Measurements from ENCODE around the gene TAPBP. TPM values are rescaled to one million over a fixed set of nuclear protein-coding genes. Genes with fewer than 3 reads are reported as not detected.

TAPBP gene
- total and polyA plus RNA-seq, 9 of the 15 experiments (the other 6 are each of a cell fraction or from before 2014, with no cell fraction given) = 5.6 to 74.0 (median 22.3) TPM

- TF ChIP-seq VEZF1 (CRISPR knock-in tag; IDR thresholded peaks at IDR 0.05) (peak; percentile 99), PHB (CRISPR knock-in tag; IDR thresholded peaks at IDR 0.05) (peak; percentile 92), ZNF224 (CRISPR knock-in tag; IDR thresholded peaks at IDR 0.05) (no peak), ZNF197 (CRISPR knock-in tag; IDR thresholded peaks at IDR 0.05; ENCODE audit: low read depth) (no peak), POLR2A (conservative IDR thresholded peaks at IDR 0.05) (no peak), GATA2 (CRISPR knock-in tag; IDR thresholded peaks at IDR 0.05) (no peak), ZNF79 (CRISPR knock-in tag; IDR thresholded peaks at IDR 0.05; ENCODE audit: low read depth) (no peak), JUN (IDR thresholded peaks at IDR 0.05; ENCODE audit: borderline replicate concordance, low read depth, low read length) (no peak), JUN (CRISPR knock-in tag; IDR thresholded peaks at IDR 0.05; ENCODE audit: borderline replicate concordance) (no peak), E2F3 (CRISPR knock-in tag; IDR thresholded peaks at IDR 0.05) (0 out of 2 replicates have a peak, but pooled peaks have one; percentile 9), HNRNPUL1 (IDR thresholded peaks at IDR 0.05; ENCODE audit: low read length) (no peak), MYBL2 (IDR thresholded peaks at IDR 0.05; ENCODE audit: low read depth) (no peak), MYBL2 (CRISPR knock-in tag; IDR thresholded peaks at IDR 0.05; ENCODE audit: borderline replicate concordance) (no peak), MXI1 (IDR thresholded peaks at IDR 0.05; ENCODE audit: low read depth, low read length) (no peak; the same call in 1 of the 2 replicates), ZNF143 (CRISPR knock-in tag; IDR thresholded peaks at IDR 0.05) (no peak), SAP30 (IDR thresholded peaks at IDR 0.05; ENCODE audit: borderline replicate concordance, insufficient read depth, low read depth, low read length, poor library complexity, severe bottlenecking) (peak; percentile 15), TRIM24 (IDR thresholded peaks at IDR 0.05) (no peak), TAF1 (IDR thresholded peaks at IDR 0.05; ENCODE audit: control insufficient read depth, extremely low read depth, insufficient read depth, low read length, severe bottlenecking) (no peak), MTA3 (IDR thresholded peaks at IDR 0.05; ENCODE audit: borderline replicate concordance) (no peak), SREBF2 (CRISPR knock-in tag; IDR thresholded peaks at IDR 0.05) (no peak)
- TF ChIP-seq, protein P1, sequence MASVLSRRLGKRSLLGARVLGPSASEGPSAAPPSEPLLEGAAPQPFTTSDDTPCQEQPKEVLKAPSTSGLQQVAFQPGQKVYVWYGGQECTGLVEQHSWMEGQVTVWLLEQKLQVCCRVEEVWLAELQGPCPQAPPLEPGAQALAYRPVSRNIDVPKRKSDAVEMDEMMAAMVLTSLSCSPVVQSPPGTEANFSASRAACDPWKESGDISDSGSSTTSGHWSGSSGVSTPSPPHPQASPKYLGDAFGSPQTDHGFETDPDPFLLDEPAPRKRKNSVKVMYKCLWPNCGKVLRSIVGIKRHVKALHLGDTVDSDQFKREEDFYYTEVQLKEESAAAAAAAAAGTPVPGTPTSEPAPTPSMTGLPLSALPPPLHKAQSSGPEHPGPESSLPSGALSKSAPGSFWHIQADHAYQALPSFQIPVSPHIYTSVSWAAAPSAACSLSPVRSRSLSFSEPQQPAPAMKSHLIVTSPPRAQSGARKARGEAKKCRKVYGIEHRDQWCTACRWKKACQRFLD (CRISPR knock-in tag; IDR thresholded peaks at IDR 0.05) = no peak; the same call in 1 of the 2 replicates
- TF ChIP-seq, protein P2, sequence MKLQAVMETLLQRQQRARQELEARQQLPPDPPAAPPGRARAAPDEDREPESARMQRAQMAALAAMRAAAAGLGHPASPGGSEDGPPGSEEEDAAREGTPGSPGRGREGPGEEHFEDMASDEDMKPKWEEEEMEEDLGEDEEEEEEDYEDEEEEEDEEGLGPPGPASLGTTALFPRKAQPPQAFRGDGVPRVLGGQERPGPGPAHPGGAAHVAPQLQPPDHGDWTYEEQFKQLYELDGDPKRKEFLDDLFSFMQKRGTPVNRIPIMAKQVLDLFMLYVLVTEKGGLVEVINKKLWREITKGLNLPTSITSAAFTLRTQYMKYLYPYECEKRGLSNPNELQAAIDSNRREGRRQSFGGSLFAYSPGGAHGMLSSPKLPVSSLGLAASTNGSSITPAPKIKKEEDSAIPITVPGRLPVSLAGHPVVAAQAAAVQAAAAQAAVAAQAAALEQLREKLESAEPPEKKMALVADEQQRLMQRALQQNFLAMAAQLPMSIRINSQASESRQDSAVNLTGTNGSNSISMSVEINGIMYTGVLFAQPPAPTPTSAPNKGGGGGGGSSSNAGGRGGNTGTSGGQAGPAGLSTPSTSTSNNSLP (IDR thresholded peaks at IDR 0.05; ENCODE audit: borderline replicate concordance, low read depth, low read length) = no peak
- TF ChIP-seq, protein P3, sequence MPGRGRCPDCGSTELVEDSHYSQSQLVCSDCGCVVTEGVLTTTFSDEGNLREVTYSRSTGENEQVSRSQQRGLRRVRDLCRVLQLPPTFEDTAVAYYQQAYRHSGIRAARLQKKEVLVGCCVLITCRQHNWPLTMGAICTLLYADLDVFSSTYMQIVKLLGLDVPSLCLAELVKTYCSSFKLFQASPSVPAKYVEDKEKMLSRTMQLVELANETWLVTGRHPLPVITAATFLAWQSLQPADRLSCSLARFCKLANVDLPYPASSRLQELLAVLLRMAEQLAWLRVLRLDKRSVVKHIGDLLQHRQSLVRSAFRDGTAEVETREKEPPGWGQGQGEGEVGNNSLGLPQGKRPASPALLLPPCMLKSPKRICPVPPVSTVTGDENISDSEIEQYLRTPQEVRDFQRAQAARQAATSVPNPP (IDR thresholded peaks at IDR 0.05; ENCODE audit: borderline replicate concordance, insufficient read depth, insufficient read length) = no peak
These were observed 15.1 kb downstream of the TAPBP start, which contains the start of gene RGL2 (continued) for GRCh38 chr6:33298773-33299236.

Measured in K562 (cell line).